Activated gamma-delta T cell (primary cell): ENCODE measurements around the gene ICA1.

ENCODE experiments used
- DNase-seq: peaks from one replicate; lab custom pipeline; 2025; lab: John Stamatoyannopoulos, UW

Gene ICA1

GRCh38 chr7:8131694-8132605 lies 130.0 kb downstream of the ICA1 start:
- no peak for DNase-seq

GRCh38 chr7:8130663-8131062 lies 131.3 kb downstream of the ICA1 start:
- no peak for DNase-seq

GRCh38 chr7:8129318-8129659 lies 132.7 kb downstream of the ICA1 start:
- no peak for DNase-seq

- DNase-seq, result no peak
Observed at GRCh38 chr7:8128449-8129317, 133.3 kb downstream of the ICA1 start.

- no peak for DNase-seq
Observed at GRCh38 chr7:8126601-8127167, 135.3 kb downstream of the ICA1 start.

GRCh38 chr7:8125680-8126444 lies 136.1 kb downstream of the ICA1 start:
- DNase-seq, result no peak

- no peak for DNase-seq
Observed at GRCh38 chr7:8121243-8121642, 140.7 kb downstream of the ICA1 start.

- no peak for DNase-seq
Observed at GRCh38 chr7:8120390-8121058, 141.4 kb downstream of the ICA1 start.

- DNase-seq, result no peak
Observed at GRCh38 chr7:8119262-8119661, 142.7 kb downstream of the ICA1 start.

GRCh38 chr7:8117195-8117594 lies 144.8 kb downstream of the ICA1 start:
- DNase-seq, result no peak

GRCh38 chr7:8115547-8116402 lies 146.2 kb downstream of the ICA1 start:
- DNase-seq, result no peak

GRCh38 chr7:8114175-8114574 lies 147.8 kb downstream of the ICA1 start:
- no peak for DNase-seq

GRCh38 chr7:8113184-8113583 lies 148.8 kb downstream of the ICA1 start:
- no peak for DNase-seq

GRCh38 chr7:8112685-8113084 lies 149.3 kb downstream of the ICA1 start:
- DNase-seq, result no peak

- no peak for DNase-seq
Observed at GRCh38 chr7:8111282-8111960, 150.5 kb downstream of the ICA1 start.

GRCh38 chr7:8109196-8110022 lies 152.6 kb downstream of the ICA1 start:
- no peak for DNase-seq

- no peak for DNase-seq
Observed at GRCh38 chr7:8105449-8106095, 156.4 kb downstream of the ICA1 start.

GRCh38 chr7:8103282-8103681 lies 158.7 kb downstream of the ICA1 start:
- DNase-seq, result no peak
